LHCN-M2 (cell line): ENCODE measurements around the gene SCGN. TPM values are rescaled to one million over a fixed set of nuclear protein-coding genes. Genes with fewer than 3 reads are reported as not detected.
A peak's percentile ranks its signal among the peaks of the same experiment; 100 is the strongest.

Experiments used
- DNase-seq: peaks from one replicate; pipeline ENCODE4 v3.0.0-alpha.2; 2012; ENCODE audit warnings: low read depth
- total RNA-seq: library from RNA; depleted of rRNA; stranded (reverse); fragments of >200 nt; gene quantifications from 2 replicates; pipeline ENCODE4 v1.2.3, GENCODE V29; 2014

Gene SCGN
- total RNA-seq, 1 experiment from 2014 or later = 0.23 TPM

DNA sequence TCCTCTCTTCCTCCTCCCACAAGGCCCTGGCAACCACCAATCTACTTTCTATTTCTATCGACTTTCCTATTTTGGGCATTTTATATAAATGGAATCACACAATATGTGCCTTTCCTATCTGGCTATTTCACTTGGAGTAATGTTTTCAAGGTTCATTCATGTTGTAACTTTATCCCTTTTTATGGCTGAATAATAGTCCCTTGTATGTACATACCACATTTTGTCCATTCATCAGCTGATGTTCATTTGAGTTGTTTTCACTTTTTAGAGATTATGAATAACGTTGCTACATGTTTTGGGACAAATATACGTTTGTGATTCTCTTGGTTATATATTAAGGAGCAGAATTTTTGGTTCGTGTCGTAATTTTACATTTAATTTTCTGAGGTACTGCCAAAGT, 33.9 kb downstream of the SCGN start:
- no peak for DNase-seq

- DNase-seq = no peak
Observed at GRCh38 chr6:25686856-25687255, 34.8 kb downstream of the SCGN start.

DNA sequence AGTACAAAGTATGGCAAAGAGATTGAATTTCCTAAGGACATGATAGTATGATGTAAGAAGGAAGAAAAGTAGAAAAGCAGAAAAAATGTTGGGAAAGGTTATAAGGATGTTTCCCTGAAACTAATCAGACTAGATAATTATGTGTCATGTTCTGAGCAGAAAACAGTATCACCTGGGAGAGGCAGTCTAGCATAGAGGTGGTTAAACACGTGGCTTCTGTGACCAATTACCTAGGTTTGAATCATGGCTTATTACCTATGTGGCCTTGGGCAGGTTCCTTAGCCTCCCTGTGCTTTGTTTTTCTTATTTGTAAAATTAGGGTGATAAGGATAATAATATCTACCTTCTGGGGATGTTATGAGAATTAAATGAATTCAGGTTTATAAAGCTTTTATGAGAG, 38.0 kb downstream of the SCGN start:
- no peak for DNase-seq

DNA sequence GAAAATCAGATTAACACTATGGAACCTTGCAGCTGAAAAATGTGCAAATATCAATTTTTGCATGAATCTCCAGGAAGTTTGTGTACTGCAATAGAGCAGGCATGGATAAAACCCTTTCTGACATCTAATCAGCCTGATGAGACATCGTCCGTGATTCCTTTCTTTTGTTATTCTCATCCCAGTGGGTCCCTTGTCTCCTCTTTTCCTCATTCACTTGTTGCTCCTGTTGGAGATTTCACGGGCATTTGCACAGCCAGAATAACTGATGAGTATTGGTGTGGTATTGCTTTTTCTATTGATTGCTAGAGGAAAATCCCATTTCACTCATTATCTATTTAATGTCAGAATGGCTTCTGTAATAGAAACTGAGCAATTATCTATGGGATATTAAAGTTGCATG, 39.9 kb downstream of the SCGN start:
- no peak for DNase-seq

GRCh38 chr6:25692472-25692871, 40.5 kb downstream of the SCGN start:
- peak; percentile 17 for DNase-seq

- DNase-seq = no peak
Observed at GRCh38 chr6:25694366-25694765, 42.4 kb downstream of the SCGN start.

- no peak for DNase-seq
Observed at GRCh38 chr6:25695671-25696070, 43.7 kb downstream of the SCGN start.

- DNase-seq = peak; percentile 18
Observed at GRCh38 chr6:25697537-25698340, 45.7 kb downstream of the SCGN start.

- DNase-seq = no peak
Observed at GRCh38 chr6:25698631-25699030, 46.6 kb downstream of the SCGN start.

GRCh38 chr6:25699649-25700048, 47.6 kb downstream of the SCGN start:
- no peak for DNase-seq

GRCh38 chr6:25700761-25701160, 48.7 kb downstream of the SCGN start:
- no peak for DNase-seq

DNA sequence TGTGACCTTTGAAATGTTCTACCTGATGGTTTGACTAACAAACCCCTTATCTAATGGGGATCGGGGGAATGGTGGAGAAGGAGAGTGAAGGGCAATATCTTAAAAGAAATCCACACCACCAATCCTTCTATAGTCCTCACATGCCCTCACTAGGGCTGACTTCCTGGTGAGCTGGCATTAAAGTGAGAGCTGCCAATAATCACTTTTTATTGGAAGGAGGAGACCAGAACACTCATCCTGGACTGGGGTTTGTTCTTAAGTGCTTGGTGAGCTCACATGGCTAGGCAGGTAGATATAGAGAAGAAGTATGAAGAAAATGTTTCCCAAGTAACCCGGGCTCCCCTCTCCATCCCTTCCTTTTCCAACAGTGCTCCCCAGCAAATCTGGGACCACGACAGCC, 49.8 kb downstream of the SCGN start:
- DNase-seq = no peak

DNA sequence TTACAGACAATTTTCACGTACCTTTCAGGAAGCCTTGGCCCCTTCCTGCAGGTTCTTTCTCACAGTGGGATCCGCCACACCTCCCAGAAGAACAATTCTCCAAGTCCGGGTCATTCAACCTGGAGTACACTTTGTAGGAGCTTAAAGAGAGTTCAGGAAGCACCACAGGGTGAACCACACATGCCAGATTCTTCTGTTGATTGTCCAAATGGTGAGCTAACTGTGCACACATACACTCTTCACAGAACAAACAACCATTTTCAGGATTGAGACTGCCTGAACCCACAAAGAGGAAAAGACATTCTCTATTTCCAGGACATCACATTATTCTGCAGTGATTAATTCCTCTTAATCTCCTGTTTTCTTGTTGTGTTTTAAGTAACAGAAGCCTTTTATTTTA, 51.0 kb downstream of the SCGN start:
- no peak for DNase-seq

- DNase-seq = no peak
Observed at GRCh38 chr6:25704001-25704400, 52.0 kb downstream of the SCGN start.

- peak; percentile 29 for DNase-seq
Observed at GRCh38 chr6:25706314-25707014, 54.4 kb downstream of the SCGN start.

DNA sequence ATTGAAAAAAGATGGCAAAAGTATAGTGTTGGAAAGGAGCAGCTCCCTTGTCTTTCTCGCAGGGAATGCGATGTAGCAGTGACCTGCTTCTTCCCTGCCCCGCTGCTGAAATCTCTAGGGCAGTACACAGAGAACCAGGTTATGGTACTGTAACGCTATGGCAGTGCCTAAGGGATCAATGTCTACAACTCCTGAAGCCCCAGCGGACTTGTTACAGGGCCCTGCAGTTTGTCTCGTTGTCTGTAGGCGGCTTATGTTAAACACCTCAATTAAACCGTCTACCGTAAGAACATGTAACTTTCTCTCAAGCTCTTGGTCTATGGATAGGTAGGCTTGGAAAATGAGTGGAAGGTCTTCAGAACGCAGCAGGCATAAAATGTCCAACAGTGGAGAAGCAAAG, 57.7 kb downstream of the SCGN start:
- DNase-seq = no peak

DNA sequence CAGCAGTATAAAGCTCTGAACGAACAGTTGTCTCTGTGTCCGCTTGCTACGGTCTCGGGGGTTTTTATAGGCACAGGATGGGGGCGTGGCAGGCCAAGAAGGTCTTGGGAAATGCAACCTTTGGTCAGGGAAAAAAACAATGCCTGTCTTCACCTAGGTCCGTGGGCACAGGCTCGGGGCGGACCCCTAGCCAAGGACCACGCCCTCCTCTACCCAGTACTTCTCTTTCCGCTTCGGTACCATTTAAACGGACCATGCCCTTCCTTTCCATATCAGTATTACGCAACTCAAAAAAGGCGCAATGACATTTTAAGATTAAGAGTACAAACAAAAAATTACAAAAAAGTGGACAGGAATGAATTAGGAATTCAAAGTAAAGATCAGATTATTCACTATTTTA, 58.3 kb downstream of the SCGN start:
- no peak for DNase-seq

DNA sequence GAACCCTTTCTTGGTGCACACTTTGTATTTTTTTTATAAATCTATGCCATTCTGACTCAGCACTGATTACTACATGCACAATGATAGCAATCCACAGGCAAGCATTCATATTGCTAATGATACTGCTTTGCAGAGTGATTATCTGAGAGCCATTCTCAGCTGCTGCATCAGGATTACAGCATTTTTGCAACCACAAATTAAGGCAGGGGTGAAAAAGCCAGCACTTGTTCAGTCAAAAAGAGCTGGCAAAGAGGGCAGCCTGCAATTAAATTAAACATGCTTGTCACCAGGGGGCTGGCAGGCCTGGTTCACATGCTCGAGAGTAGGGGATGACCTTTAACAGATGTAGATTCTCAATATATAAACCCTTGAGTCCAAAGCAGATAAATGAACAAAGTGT, 61.8 kb downstream of the SCGN start:
- DNase-seq = peak; percentile 41

DNA sequence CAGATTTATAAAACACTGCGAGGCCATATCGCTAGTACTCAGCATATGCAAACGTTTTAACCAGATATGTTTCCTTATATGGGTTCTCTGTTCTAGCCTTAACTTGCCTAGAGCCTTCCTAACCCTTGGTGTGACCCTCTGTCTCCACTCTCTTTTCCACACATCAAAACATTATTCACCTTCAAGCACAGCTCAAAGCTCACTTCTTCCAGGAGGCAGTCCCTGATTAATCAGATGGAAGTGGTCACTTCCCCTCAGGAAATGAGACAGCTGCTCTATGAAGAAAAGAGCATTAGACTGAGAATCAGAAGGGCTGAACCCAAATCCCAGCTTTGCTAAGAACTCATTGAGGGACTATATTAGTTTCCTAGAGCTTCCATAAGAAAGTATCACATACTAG, 62.8 kb downstream of the SCGN start:
- peak; percentile 11 for DNase-seq

DNA sequence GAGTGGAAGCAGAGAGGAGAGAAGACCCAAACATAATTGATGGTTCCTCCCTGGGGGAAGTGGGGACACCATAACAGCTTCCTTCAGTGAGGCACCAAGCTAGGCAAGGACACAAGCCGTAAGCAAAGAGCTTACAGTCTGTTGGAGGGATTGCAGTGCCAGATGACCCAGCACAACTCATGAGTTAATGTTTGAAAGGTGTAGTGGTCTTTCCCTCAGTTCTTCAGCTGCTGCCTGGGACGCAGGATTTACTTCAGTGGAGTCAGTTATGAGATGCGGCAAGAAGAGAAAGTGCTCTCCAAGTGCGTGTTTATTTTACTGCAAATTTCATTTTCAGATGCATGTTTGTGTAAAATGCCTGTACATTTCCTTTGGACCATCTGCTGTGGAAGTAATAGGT, 63.8 kb downstream of the SCGN start:
- no peak for DNase-seq

DNA sequence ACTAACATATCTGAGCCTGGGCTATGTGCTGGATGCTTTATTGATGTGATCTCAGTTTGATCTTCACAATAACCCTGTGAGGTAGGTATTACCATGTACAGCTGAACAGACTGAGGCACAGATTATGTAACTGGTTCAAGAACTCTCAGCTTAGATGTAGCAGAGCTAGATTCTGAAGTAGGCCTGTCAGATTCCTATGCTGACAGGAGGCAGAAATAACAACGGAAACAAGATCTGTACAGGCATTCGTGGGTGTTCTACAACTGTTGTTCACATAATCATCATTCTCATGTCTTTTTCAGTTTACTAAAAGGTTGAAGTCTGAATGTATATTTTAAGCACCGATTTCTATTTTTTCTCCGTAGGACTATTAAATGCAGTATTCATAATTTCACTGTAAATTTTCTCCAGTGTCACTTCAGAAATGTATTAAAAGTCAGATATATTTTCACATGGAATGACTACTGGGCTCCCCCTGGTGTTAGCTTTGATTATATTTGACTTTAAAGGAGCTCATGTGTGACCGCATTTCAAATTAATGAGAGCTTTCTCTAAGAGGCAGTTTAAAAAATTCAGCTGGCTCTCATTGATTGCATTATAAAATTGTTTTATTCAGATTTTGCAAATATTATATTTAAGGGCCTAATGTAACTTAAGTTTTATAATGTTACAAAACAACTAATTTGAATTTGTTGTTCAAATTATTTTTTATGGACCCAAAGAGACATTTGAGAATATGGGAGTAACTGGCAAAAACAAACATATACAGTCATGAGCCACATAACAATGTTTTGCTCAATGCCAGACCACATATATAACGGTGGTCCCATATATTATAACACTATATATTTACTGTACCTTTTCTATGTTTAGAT, 66.1 kb downstream of the SCGN start:
- DNase-seq = peak; percentile 56
